H9 (cell line): ENCODE data around the gene FUT4. TPM values are rescaled to one million over a fixed set of nuclear protein-coding genes. Genes with fewer than 3 reads are reported as not detected.

Experiments used
- DNase-seq: peaks from one replicate; pipeline ENCODE4 v3.0.0-alpha.2; 2017
- H2AFZ ChIP-seq: one replicate; pipeline ENCODE4 v1.6.1; 2013; ENCODE audit warnings: mild to moderate bottlenecking, low read length, control low read depth, moderate library complexity
- H2AK5ac ChIP-seq: 2 replicates; pipeline ENCODE4 v1.6.1; 2013; ENCODE audit warnings: low read length, control low read depth, mixed read lengths; ENCODE audit not compliant: insufficient read length
- H2BK120ac ChIP-seq: one replicate; pipeline ENCODE4 v1.6.1; 2013; ENCODE audit warnings: low read depth, mild to moderate bottlenecking, low read length, control low read depth, inconsistent platforms; ENCODE audit not compliant: poor library complexity, severe bottlenecking
- H2BK12ac ChIP-seq: 2 replicates; pipeline ENCODE4 v1.6.1; 2013; ENCODE audit warnings: low read length, control low read depth, mixed read lengths, low read depth; ENCODE audit not compliant: insufficient read length
- H2BK15ac ChIP-seq: 2 replicates; pipeline ENCODE4 v1.6.1; 2013; ENCODE audit warnings: low read depth, low read length, control low read depth
- H2BK20ac ChIP-seq: one replicate; pipeline ENCODE4 v1.6.1; 2013; ENCODE audit warnings: low read depth, mild to moderate bottlenecking, low read length, control low read depth, inconsistent platforms; ENCODE audit not compliant: poor library complexity, severe bottlenecking
- H2BK5ac ChIP-seq: 2 replicates; pipeline ENCODE4 v1.6.1; 2013; ENCODE audit warnings: low read length, control low read depth, mixed read lengths; ENCODE audit not compliant: insufficient read length
- H3K14ac ChIP-seq: 2 replicates; pipeline ENCODE4 v1.6.1; 2013; ENCODE audit warnings: low read length, control low read depth; ENCODE audit not compliant: insufficient read depth
- H3K18ac ChIP-seq: 2 replicates; pipeline ENCODE4 v1.6.1; 2013; ENCODE audit warnings: low read depth, mild to moderate bottlenecking, mixed read lengths, low read length, control low read depth; ENCODE audit not compliant: insufficient read length
- H3K23ac ChIP-seq: 2 replicates; pipeline ENCODE4 v1.6.1; 2013; ENCODE audit warnings: low read length, control low read depth, mixed read lengths, low read depth; ENCODE audit not compliant: insufficient read length
- H3K23me2 ChIP-seq: 2 replicates; pipeline ENCODE4 v1.6.1; 2013; ENCODE audit warnings: low read depth, mild to moderate bottlenecking, mixed read lengths, low read length, control low read depth; ENCODE audit not compliant: insufficient read length, poor library complexity, severe bottlenecking
- H3K27ac ChIP-seq: 2 replicates; pipeline ENCODE4 v1.5.1; 2013; ENCODE audit warnings: low read length, control low read depth, mixed read lengths, low read depth; ENCODE audit not compliant: insufficient read length
- H3K27me3 ChIP-seq: 2 replicates; pipeline ENCODE4 v1.6.1; 2013; ENCODE audit warnings: low read length, control low read depth, inconsistent platforms; ENCODE audit not compliant: insufficient read depth
- H3K4ac ChIP-seq: 2 replicates; pipeline ENCODE4 v1.6.1; 2013; ENCODE audit warnings: low read depth, mild to moderate bottlenecking, control low read depth, inconsistent platforms, low read length, moderate library complexity
- H3K4me1 ChIP-seq: 2 replicates; pipeline ENCODE4 v1.6.1; 2013; ENCODE audit warnings: low read length, control low read depth, inconsistent platforms; ENCODE audit not compliant: insufficient read depth
- H3K4me2 ChIP-seq: 2 replicates; pipeline ENCODE4 v1.6.1; 2013; ENCODE audit warnings: low read length, control low read depth, mixed read lengths; ENCODE audit not compliant: insufficient read length, insufficient read depth
- H3K56ac ChIP-seq: 2 replicates; pipeline ENCODE4 v1.6.1; 2013; ENCODE audit warnings: low read depth, mild to moderate bottlenecking, mixed read lengths, low read length, control low read depth; ENCODE audit not compliant: insufficient read length
- H3K79me1 ChIP-seq: 2 replicates; pipeline ENCODE4 v1.6.1; 2013; ENCODE audit warnings: low read depth, mild to moderate bottlenecking, moderate library complexity, low read length, control low read depth, inconsistent platforms; ENCODE audit not compliant: insufficient read depth, poor library complexity, severe bottlenecking
- H3K79me2 ChIP-seq: 2 replicates; pipeline ENCODE4 v1.6.1; 2013; ENCODE audit warnings: low read length, control low read depth, inconsistent platforms; ENCODE audit not compliant: insufficient read depth
- H3K9ac ChIP-seq: 2 replicates; pipeline ENCODE4 v1.6.1; 2013; ENCODE audit warnings: low read length, control low read depth, mixed read lengths; ENCODE audit not compliant: insufficient read length; ENCODE audit errors: extremely low read depth
- H3K9me3 ChIP-seq: one replicate; pipeline ENCODE4 v1.6.1; 2013; ENCODE audit warnings: low read depth, low read length, inconsistent platforms; ENCODE audit not compliant: control insufficient read depth
- H3T11ph ChIP-seq: one replicate; pipeline ENCODE4 v1.6.1; 2013; ENCODE audit warnings: mild to moderate bottlenecking, low read length, control low read depth, inconsistent platforms
- H4K20me1 ChIP-seq: one replicate; pipeline ENCODE4 v1.6.1; 2013; ENCODE audit not compliant: control insufficient read depth, insufficient read length, insufficient read depth
- H4K5ac ChIP-seq: 2 replicates; pipeline ENCODE4 v1.6.1; 2013; ENCODE audit warnings: low read depth, mild to moderate bottlenecking, mixed read lengths, low read length, control low read depth; ENCODE audit not compliant: insufficient read length
- H4K8ac ChIP-seq: replicated peaks from 2 replicates; pipeline ENCODE4 v1.6.1; 2013; ENCODE audit warnings: low read length, control low read depth, mixed read lengths, low read depth; ENCODE audit not compliant: insufficient read length
- H4K91ac ChIP-seq: 2 replicates; pipeline ENCODE4 v1.6.1; 2013; ENCODE audit warnings: low read depth, mild to moderate bottlenecking, moderate library complexity, mixed read lengths, low read length, control low read depth; ENCODE audit not compliant: insufficient read length
- H3K27ac Mint-ChIP-seq, 3 experiments: 2 replicates in 2 of 3; 3 replicates in 1 of 3; pipeline ENCODE4 v1.8.0; 2020 to 2021; ENCODE audit warnings: mixed read lengths in 3 of 3, mild to moderate bottlenecking in 1 of 3, moderate library complexity in 1 of 3
- H3K27me3 Mint-ChIP-seq: 2 replicates; pipeline ENCODE4 v1.8.0; 2021; ENCODE audit warnings: low read depth, mild to moderate bottlenecking, moderate library complexity, mixed read lengths
- H3K36me3 Mint-ChIP-seq, 3 experiments: 2 replicates in 2 of 3; 3 replicates in 1 of 3; pipeline ENCODE4 v1.8.0; 2020 to 2021; ENCODE audit warnings: low read depth in 3 of 3, mixed read lengths in 3 of 3; ENCODE audit not compliant: insufficient read depth in 1 of 3
- H3K4me1 Mint-ChIP-seq, 2 experiments: 2 replicates each; pipeline ENCODE4 v1.8.0; 2020; ENCODE audit warnings: mixed read lengths in 2 of 2
- H3K4me3 Mint-ChIP-seq, 2 experiments: 2 replicates in 1 of 2; 3 replicates in 1 of 2; pipeline ENCODE4 v1.8.0; 2020 to 2021; ENCODE audit warnings: mild to moderate bottlenecking in 2 of 2, mixed read lengths in 2 of 2, moderate library complexity in 1 of 2
- H3K9me3 Mint-ChIP-seq, 2 experiments: 2 replicates in 1 of 2; 3 replicates in 1 of 2; pipeline ENCODE4 v1.8.0; 2020; ENCODE audit warnings: mild to moderate bottlenecking in 2 of 2, mixed read lengths in 2 of 2, moderate library complexity in 1 of 2
- WGBS: extraction: QIAGEN DNeasy Blood & Tissue Kit; methylation state at CpG from one replicate; pipeline ENCODE4 v1.1.7; 2013; ENCODE audit warnings: missing lambda C conversion rate, low lambda C conversion rate, mixed read lengths; ENCODE audit not compliant: insufficient read length; ENCODE audit errors: extremely low coverage; 5-methylcytosine and 5-hydroxymethylcytosine counted together
- total RNA-seq: library from RNA; stranded (reverse); gene quantifications from 2 replicates; pipeline ENCODE4 v1.2.1, GENCODE V29; 2021
- TF ChIP-seq, protein P1 (sequence below): fragments of 200-600 bp; sonication (generic); conservative IDR thresholded peaks from 3 replicates; pipeline ENCODE4 v1.8.0; 2021; ENCODE audit warnings: antibody characterized with exemption, mild to moderate bottlenecking

Gene FUT4
- total RNA-seq, 1 experiment from 2014 or later: 5.3 TPM

DNA sequence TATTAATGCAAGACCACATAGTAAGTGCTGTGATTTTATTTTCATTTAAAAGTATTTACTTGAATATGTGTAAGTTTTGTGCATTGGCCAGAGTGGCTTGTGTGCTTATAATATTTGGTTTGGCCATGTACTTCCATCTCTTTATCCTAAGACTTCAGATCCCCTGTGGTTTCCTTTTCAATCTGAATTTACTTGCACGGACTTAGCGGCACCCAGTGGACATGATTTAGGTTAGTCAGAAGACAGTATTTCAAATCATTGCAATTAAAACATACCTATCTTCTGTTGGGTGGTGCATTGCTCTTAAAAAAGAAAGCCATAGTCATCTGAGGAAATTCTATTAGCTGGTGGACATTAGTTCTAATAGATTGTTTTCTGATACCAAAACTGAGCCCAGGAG, 54.2 kb downstream of the FUT4 start:
- Histone ChIP-seq H3K4me2 (no peak overlapping the region), H2BK20ac (no peak overlapping the region), H3K56ac (no peak overlapping the region), H3K9me3 (peaks cover 7% of the 10 kb centered on the region), H2BK15ac (no peak overlapping the region), H4K91ac (no peak overlapping the region), H3K4ac (no peak overlapping the region), H3K18ac (no peak overlapping the region), H3K4me1 (no peaks in the 10 kb centered on the region), H3K27ac (no peak overlapping the region), H3K23ac (no peak overlapping the region), H3K14ac (no peak overlapping the region), H3T11ph (no peak overlapping the region), H2BK5ac (no peak overlapping the region), H4K5ac (no peak overlapping the region), H3K79me2 (no peaks in the 10 kb centered on the region), H2BK120ac (no peak overlapping the region), H4K8ac (no peak overlapping the region), H2AK5ac (no peak overlapping the region), H3K9ac (no peak overlapping the region), H4K20me1 (no peaks in the 10 kb centered on the region), H3K27me3 (no peaks in the 10 kb centered on the region), H3K23me2 (no peaks in the 10 kb centered on the region), H3K79me1 (no peaks in the 10 kb centered on the region), H2AFZ (no peak overlapping the region), H2BK12ac (no peak overlapping the region)
- Mint-ChIP-seq H3K27me3 (no peaks in the 10 kb centered on the region), H3K27ac (no peak overlapping the region), H3K4me3 (no peak overlapping the region), H3K4me1 (peaks cover 2 to 3% of the 10 kb centered on the region in 2 experiments; a peak in 3 of 4 replicates), H3K9me3 (peaks cover 13 to 17% of the 10 kb centered on the region in 2 experiments; a peak in 3 of 5 replicates), H3K36me3 (peaks cover 5 to 7% (median 5%) of the 10 kb centered on the region in 3 experiments; a peak in 5 of 7 replicates)
- no peak for DNase-seq
- TF ChIP-seq, protein P1, sequence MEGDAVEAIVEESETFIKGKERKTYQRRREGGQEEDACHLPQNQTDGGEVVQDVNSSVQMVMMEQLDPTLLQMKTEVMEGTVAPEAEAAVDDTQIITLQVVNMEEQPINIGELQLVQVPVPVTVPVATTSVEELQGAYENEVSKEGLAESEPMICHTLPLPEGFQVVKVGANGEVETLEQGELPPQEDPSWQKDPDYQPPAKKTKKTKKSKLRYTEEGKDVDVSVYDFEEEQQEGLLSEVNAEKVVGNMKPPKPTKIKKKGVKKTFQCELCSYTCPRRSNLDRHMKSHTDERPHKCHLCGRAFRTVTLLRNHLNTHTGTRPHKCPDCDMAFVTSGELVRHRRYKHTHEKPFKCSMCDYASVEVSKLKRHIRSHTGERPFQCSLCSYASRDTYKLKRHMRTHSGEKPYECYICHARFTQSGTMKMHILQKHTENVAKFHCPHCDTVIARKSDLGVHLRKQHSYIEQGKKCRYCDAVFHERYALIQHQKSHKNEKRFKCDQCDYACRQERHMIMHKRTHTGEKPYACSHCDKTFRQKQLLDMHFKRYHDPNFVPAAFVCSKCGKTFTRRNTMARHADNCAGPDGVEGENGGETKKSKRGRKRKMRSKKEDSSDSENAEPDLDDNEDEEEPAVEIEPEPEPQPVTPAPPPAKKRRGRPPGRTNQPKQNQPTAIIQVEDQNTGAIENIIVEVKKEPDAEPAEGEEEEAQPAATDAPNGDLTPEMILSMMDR: no peak; the same call in 2 of the 3 replicates
- no CpG with 5 or more reads among the region's 2 CpGs for WGBS

Other genes with a start within 250 kb of the FUT4 start
- gene IZUMO1R, start 239.3 kb upstream of the FUT4 start, total RNA-seq: not detected in 2 replicates
- gene GPR83, start 142.5 kb upstream of the FUT4 start, total RNA-seq: 0.15 TPM in 1 of 2 replicates, not detected in the other
- gene MRE11, start 50.1 kb upstream of the FUT4 start, total RNA-seq: 37.1 and 40.7 TPM in 2 replicates
- 13.8 and 17.0 TPM in 2 replicates for gene ANKRD49, start 49.9 kb upstream of the FUT4 start, total RNA-seq
- not detected in 2 replicates for gene C11orf97, start 31.5 kb upstream of the FUT4 start, total RNA-seq
- not detected in 2 replicates for gene PIWIL4, start 23.4 kb downstream of the FUT4 start, total RNA-seq
- gene AMOTL1, start 224.4 kb downstream of the FUT4 start, total RNA-seq: 18.5 and 20.2 TPM in 2 replicates